Cardiac muscle cell (in vitro differentiated cells and primary cell): ENCODE measurements around the gene ATP5F1B. TPM values are rescaled to one million over a fixed set of nuclear protein-coding genes. Genes with fewer than 3 reads are reported as not detected.

ENCODE experiments used
- DNase-seq, 2 donors: peaks; one replicate each; pipeline versions ENCODE4 v3.0.0 to v3.0.0-alpha.2; 2010 to 2017; ENCODE audit warnings: low read depth in 1 of 2, low spot score in 1 of 2
- H3K27ac ChIP-seq: fragments of 200-600 bp; sonication (generic); 2 replicates; pipeline ENCODE4 v1.5.1; 2016
- H3K27me3 ChIP-seq: fragments of 200-600 bp; sonication (generic); 2 replicates; pipeline ENCODE4 v1.6.0; 2016; ENCODE audit warnings: control low read depth
- H3K36me3 ChIP-seq: fragments of 200-600 bp; sonication (generic); 2 replicates; pipeline ENCODE4 v1.5.1; 2016; ENCODE audit warnings: control low read depth
- H3K4me1 ChIP-seq: fragments of 200-600 bp; sonication (generic); 2 replicates; pipeline ENCODE4 v1.8.1; 2017; ENCODE audit warnings: low read depth, mild to moderate bottlenecking, mixed run types
- H3K4me3 ChIP-seq: fragments of 200-600 bp; sonication (generic); 2 replicates; pipeline ENCODE4 v1.5.1; 2016; ENCODE audit warnings: mild to moderate bottlenecking
- H3K9me3 ChIP-seq: fragments of 200-600 bp; sonication (generic); 2 replicates; pipeline ENCODE4 v1.5.1; 2017; ENCODE audit warnings: low read depth, mild to moderate bottlenecking, control low read depth
- CTCF ChIP-seq: IDR thresholded peaks from 2 replicates; pipeline ENCODE4 v1.5.1; 2012; ENCODE audit warnings: low read depth, mild to moderate bottlenecking, low read length
- polyA plus RNA-seq: library from polyadenylated mRNA; unstranded; fragments of >200 nt; fragmentation: Nextera tagmentation; extraction: Ambion mirVana; gene quantifications from 2 replicates; pipeline ENCODE4 v1.2.1, GENCODE V29; 2016
- total RNA-seq: library from RNA; depleted of rRNA; stranded (reverse); fragments of >200 nt; gene quantifications from 2 replicates; pipeline ENCODE4 v1.2.3, GENCODE V29; 2016

The ATP5F1B gene
- total and polyA plus RNA-seq, 2 experiments from 2014 or later = 1,322 to 3,964 TPM

- Histone ChIP-seq H3K27ac (peak overlapping the region; percentile 84), H3K36me3 (peaks cover 8% of the 10 kb centered on the region)
- DNase-seq = no peak
Observed at GRCh38 chr12:56622535-56622934, 23.2 kb downstream of the ATP5F1B start.

GRCh38 chr12:56616925-56617324 is 28.9 kb downstream of the ATP5F1B start:
- peak overlapping the region; percentile 6 for H3K4me3 ChIP-seq
- no peaks in the 10 kb centered on the region for H3K9me3 ChIP-seq
- H3K27me3 ChIP-seq = no peaks in the 10 kb centered on the region
- H3K36me3 ChIP-seq = peaks cover 43% of the 10 kb centered on the region
- TF ChIP-seq CTCF = no peak
- DNase-seq = peak in 1 of 2 donors; percentile 76
- H3K4me1 ChIP-seq = peaks cover 37% of the 10 kb centered on the region
- peak overlapping the region; percentile 85 for H3K27ac ChIP-seq

More at GRCh38 chr12:56622535-56622934, 23.2 kb downstream of the ATP5F1B start:
- no peaks in the 10 kb centered on the region for H3K9me3 ChIP-seq
- no peaks in the 10 kb centered on the region for H3K27me3 ChIP-seq
- peaks cover 52% of the 10 kb centered on the region for H3K4me1 ChIP-seq
- H3K4me3 ChIP-seq = no peak overlapping the region
- TF ChIP-seq CTCF = no peak

GRCh38 chr12:56616244-56616643 is 29.5 kb downstream of the ATP5F1B start:
- no peak for TF ChIP-seq CTCF
- DNase-seq = peak in 1 of 2 donors; percentile 48

GRCh38 chr12:56614627-56615026 is 31.2 kb downstream of the ATP5F1B start:
- no peak for TF ChIP-seq CTCF
- Histone ChIP-seq H3K9me3 (no peaks in the 10 kb centered on the region), H3K4me1 (peaks cover 37% of the 10 kb centered on the region), H3K4me3 (no peak overlapping the region), H3K27me3 (no peaks in the 10 kb centered on the region), H3K27ac (peak overlapping the region; percentile 85), H3K36me3 (peaks cover 63% of the 10 kb centered on the region)
- no peak for DNase-seq

More at GRCh38 chr12:56616244-56616643, 29.5 kb downstream of the ATP5F1B start:
- no peaks in the 10 kb centered on the region for H3K9me3 ChIP-seq
- H3K27ac ChIP-seq = peak overlapping the region; percentile 85
- H3K27me3 ChIP-seq = no peaks in the 10 kb centered on the region
- H3K4me3 ChIP-seq = peak overlapping the region; percentile 6
- H3K4me1 ChIP-seq = peaks cover 37% of the 10 kb centered on the region
- peaks cover 50% of the 10 kb centered on the region for H3K36me3 ChIP-seq

GRCh38 chr12:56604355-56604754 is 41.4 kb downstream of the ATP5F1B start:
- no peak for DNase-seq
- TF ChIP-seq CTCF = no peak
- H3K36me3 ChIP-seq = peaks cover 89% of the 10 kb centered on the region
- no peaks in the 10 kb centered on the region for H3K4me1 ChIP-seq
- H3K4me3 ChIP-seq = no peak overlapping the region
- H3K27me3 ChIP-seq = no peaks in the 10 kb centered on the region
- no peak overlapping the region for H3K27ac ChIP-seq
- H3K9me3 ChIP-seq = no peaks in the 10 kb centered on the region
